Stimulated activated CD8-positive, alpha-beta memory T cell treated with anti-CD3 and anti-CD28 coated beads, Interleukin-4, amount 100 ng/mL, for 48 hours (primary cell): Measurements from ENCODE around the gene ABITRAM.
"Not testable (repeated sequence)": the region's sequence is repeated elsewhere in the genome, so short reads cannot be mapped to it uniquely, and the experiment has no call there.

Experiments used
- DNase-seq: peaks from one replicate; pipeline ENCODE4 v3.0.0-alpha.2; 2020

ABITRAM gene

GRCh38 chr9:108933231-108933717, 926 bp upstream of the ABITRAM start:
- no peak for DNase-seq

GRCh38 chr9:108933718-108934322, 380 bp upstream of the ABITRAM start, which contains the start of gene ELP1:
Gene ELP1, minus strand, starts transcription at chr9:108934124. Its CDS starts 2,978 bp downstream, at chr9:108931146.
- peak; percentile 95 for DNase-seq

- no peak for DNase-seq
Measured at GRCh38 chr9:108937561-108938305, 3.5 kb downstream of the ABITRAM start.

GRCh38 chr9:108939975-108940374, 5.8 kb downstream of the ABITRAM start:
- no peak for DNase-seq

DNA sequence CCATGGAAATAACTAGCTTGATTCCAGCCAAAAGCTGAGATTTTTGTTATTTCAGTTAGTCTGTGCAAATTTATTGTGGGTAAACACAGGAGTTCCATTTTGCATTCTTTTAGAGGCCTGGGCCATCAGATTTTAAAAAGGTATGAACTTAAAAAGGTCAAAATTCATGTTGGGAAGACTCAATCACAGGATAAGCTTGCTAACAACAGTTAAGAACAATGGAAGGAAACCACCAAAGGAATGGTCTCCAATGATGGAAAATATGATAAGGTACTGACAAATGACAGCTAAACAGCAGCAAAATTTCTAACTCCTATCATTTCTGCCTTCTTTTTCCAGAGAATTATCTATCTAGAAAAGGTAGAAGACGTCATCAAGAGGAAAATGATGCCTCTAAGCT, 16.0 kb downstream of the ABITRAM start:
- no peak for DNase-seq

DNA sequence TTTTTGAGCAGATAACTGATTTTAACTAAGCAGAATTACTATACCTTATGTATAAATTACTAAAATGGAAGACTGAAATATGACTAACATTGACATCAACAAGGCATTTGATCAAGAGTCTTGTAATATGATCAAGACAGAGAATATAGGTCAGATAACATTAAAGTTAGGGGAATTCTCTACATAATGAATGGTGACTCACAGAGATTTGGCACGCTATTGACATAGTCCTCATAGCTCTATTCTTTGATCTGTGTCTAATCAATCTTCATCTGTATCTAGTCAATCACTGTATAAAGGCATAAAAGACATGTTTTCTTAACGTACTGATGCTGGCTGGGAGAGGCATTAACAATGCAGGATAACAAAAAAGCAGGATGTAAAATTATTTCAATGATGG, 17.4 kb downstream of the ABITRAM start:
- DNase-seq: no peak

GRCh38 chr9:108953983-108954574, 19.9 kb downstream of the ABITRAM start:
- no peak for DNase-seq

- no peak for DNase-seq
Measured at GRCh38 chr9:108956022-108956630, 21.9 kb downstream of the ABITRAM start.

DNA sequence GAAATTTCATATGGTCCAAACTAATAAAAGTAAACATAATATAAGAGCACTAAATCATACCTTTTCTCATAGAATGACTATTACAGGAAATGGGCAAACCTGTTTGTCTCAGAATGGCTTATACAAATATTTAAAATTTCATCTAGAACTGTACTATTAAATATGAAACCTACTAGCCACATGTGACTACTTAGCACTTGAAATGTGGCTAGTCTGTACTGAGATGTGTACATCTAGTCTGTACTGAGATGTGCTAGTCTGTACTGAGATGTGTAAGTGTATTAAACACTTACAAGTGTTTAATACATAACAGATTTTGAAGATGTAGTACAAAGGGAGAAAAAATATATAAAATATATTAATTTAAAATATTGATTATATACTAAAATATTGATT, 22.4 kb downstream of the ABITRAM start:
- DNase-seq: no peak

DNA sequence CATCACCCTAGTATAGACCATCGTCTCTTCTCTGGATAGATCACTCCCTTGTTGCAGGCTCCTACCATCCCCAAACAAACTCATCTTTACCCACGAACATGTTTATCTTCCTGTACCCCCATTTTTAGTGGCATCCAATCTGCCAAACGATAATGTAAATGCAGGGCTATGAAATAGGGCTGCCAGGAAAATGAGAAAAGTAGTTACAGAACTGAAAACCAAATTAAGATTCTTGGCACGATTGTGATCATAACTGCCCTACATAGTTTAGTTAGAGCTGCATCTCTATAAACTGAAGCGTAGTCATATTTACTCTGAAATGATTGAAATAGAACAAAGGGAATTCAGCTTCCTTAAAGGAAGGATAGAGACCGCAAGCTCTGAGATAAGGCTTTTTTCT, 26.1 kb downstream of the ABITRAM start:
- no peak for DNase-seq

GRCh38 chr9:108961151-108961550, 27.0 kb downstream of the ABITRAM start:
- no peak for DNase-seq

- DNase-seq: no peak
Measured at GRCh38 chr9:108963459-108964143, 29.4 kb downstream of the ABITRAM start.

DNA sequence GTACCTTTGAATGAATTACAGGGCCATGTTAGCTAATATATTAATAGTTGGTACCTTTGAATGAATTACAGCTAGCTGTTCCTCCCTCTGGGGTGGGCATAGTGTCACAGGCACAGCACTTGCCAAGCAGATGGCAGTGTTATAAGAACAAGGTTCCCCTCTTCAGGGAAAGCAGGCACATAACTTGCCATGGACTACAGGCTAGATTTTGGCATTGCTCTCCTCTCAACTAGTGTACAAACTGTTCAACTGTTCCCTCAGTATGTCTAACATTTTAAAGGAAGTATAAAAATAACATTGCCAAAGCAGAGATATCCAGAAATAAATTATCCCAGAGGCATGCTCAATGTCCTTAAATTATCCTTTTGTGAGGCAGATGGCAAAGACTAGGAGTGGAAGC, 33.7 kb downstream of the ABITRAM start:
- DNase-seq: no peak

- not testable (repeated sequence) for DNase-seq
Measured at GRCh38 chr9:108971392-108971791, 37.2 kb downstream of the ABITRAM start.

GRCh38 chr9:108972186-108972585, 38.0 kb downstream of the ABITRAM start:
- DNase-seq: no peak

DNA sequence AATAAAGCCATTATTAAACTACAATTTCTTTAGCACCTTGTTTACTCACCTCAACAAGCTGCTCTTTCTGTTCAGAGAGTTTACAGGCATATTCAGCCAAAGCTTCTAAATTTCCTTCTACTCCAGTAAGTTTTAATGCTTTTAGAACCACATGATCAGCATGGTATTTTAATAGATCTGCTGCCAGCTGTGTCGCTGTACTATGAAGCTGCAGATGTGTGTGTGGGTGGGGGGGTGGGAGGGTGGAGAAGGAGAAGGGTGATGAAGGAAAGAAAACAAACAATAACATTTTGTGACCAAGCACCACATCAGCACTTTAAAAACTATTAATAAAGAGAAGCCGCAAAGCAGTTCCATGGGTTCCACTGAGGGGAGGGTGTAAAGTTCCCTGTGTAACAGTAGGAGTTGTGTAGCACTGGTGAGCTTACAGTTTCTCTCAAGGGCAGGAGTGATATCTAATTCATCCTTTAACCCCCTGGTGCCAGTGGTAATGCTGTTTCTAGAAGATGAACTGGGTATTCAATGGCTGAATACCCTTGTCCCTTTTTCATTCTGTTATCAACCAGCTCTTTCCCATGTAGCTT, 38.5 kb downstream of the ABITRAM start:
- DNase-seq: no peak

DNA sequence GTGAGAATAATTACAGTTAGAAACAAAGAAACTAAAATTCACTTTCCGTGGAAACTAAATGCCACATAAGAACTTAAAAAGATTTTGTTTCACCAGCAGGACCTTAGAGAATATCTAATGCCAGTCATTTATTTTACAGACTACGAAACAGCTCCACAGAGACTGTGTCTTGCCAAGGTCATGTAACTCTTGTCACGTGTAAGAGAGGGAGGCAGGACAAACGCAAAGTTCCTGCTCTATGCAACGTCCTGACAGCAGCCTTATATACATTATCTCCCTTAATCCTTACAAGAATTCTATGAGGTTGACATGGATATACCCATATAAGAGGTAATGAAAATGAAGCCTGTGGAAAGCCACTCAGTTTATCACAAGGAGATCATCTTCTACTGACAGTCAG, 39.7 kb downstream of the ABITRAM start:
- DNase-seq: no peak

- no peak for DNase-seq
Measured at GRCh38 chr9:108978205-108978604, 44.0 kb downstream of the ABITRAM start.

- DNase-seq: no peak
Measured at GRCh38 chr9:108980893-108981292, 46.7 kb downstream of the ABITRAM start.

DNA sequence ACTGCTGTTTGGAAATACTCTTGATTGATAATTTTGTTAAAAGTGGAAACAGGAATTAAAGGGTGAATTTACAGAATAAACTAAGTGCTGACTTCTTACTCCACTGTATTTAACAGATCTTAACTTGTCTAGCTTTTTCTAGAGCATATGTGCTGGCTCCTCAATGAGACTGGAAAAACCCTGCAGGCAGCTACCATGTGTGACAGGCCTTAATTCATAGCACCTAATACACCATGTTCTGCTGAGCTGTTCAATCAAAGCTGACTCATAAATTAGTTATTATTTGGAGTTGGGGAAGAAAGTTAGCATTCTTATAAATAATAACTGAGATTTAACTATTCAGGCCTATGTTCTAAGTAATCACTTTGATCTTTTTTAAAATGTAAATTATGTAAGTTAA, 49.7 kb downstream of the ABITRAM start:
- DNase-seq: no peak
